ENCODE measurements around the gene PHF2. TPM values are rescaled to one million over a fixed set of nuclear protein-coding genes. Genes with fewer than 3 reads are reported as not detected.

The PHF2 gene
- total RNA-seq, 2 experiments from 2014 or later: 20.6 to 23.7 TPM

DNA sequence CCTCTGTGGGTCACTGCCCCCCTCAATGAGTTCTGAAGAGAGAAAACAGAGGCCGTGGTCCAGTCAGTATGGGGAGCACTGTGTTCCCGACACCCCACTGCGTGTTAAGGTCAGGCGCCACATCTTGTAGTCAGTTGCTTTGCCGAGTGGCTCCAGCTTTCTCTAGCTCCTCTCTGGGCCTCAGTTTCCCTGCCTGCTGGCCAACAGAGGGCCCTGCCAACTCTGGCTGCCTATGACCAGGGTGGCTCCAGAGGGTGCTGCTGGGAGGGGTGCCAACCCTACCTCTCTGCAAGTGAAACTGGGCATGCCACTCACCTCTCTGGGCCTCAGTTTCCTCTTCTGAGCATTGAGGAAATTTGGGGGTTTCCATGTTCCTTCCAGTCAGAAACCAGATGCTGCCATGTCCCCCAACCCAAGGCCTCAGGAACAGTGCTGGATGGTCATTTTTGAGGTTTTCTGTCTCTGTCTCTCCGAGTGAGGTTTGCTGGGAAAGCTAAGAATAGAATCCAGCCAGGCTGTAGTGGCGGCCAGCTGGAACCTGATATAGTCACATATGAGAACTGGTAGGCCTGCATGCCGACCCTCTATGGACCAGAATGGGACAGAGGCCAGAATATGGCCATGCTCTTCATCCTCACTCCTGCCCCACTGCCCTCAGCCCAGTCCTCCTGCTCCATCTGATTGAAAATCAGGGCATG is 132.1 kb downstream of the PHF2 start:
- DNase-seq (ENCODE audit: low spot score): no peak
- Histone ChIP-seq H3K36me3 (ENCODE audit: insufficient read depth, low read length) (no peaks in the 10 kb centered on the region), H3K9me2 (ENCODE audit: insufficient read depth, low read length) (no peaks in the 10 kb centered on the region), H3K9me3 (ENCODE audit: low read length) (no peaks in the 10 kb centered on the region), H2AFZ (ENCODE audit: low read length) (no peak overlapping the region), H3K4me1 (ENCODE audit: insufficient read depth, low read length, poor library complexity, severe bottlenecking) (no peaks in the 10 kb centered on the region), H3K4me2 (ENCODE audit: low read length) (no peak overlapping the region), H4K20me1 (ENCODE audit: insufficient read depth, low read length) (no peaks in the 10 kb centered on the region), H3K79me2 (ENCODE audit: insufficient read depth, low read depth, low read length) (no peaks in the 10 kb centered on the region), H3K4me3 (ENCODE audit: low read depth, low read length, poor library complexity, severe bottlenecking) (no peak overlapping the region), H3K27ac (ENCODE audit: low read depth, low read length, poor library complexity, severe bottlenecking) (no peak overlapping the region)
- BruUV-seq (replicated peaks): no TSS peak
- ChIA-PET CTCF (ENCODE audit: unreplicated experiment) (no interaction called here), POLR2A (no interaction called here)
- no peak for TF ChIP-seq EZH2phosphoT487 (IDR thresholded peaks at IDR 0.05; ENCODE audit: borderline replicate concordance, low read depth, low read length)
- TF ChIP-seq, protein P1, sequence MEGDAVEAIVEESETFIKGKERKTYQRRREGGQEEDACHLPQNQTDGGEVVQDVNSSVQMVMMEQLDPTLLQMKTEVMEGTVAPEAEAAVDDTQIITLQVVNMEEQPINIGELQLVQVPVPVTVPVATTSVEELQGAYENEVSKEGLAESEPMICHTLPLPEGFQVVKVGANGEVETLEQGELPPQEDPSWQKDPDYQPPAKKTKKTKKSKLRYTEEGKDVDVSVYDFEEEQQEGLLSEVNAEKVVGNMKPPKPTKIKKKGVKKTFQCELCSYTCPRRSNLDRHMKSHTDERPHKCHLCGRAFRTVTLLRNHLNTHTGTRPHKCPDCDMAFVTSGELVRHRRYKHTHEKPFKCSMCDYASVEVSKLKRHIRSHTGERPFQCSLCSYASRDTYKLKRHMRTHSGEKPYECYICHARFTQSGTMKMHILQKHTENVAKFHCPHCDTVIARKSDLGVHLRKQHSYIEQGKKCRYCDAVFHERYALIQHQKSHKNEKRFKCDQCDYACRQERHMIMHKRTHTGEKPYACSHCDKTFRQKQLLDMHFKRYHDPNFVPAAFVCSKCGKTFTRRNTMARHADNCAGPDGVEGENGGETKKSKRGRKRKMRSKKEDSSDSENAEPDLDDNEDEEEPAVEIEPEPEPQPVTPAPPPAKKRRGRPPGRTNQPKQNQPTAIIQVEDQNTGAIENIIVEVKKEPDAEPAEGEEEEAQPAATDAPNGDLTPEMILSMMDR (conservative IDR thresholded peaks at IDR 0.05; ENCODE audit: low read length): no peak
- intact Hi-C loops (cut with micrococcal nuclease; ENCODE audit: unreplicated experiment): no loop called here

DNA sequence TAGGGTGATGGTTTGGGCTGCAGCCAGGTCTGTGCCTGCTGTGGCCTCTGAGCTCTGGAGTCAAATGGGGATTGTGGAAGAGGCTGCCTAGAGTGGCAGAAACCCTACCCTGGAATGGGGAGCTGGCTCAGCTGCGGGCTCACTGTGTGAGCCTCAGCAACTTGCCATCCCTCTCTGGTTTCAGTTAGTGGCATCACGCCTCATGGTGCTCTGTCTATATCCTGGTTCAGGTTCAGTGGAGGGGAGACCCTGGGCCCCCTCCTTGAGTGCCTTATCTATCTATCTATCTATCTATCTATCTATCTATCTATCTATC is 132.6 kb downstream of the PHF2 start:
- no peak overlapping the region for H2AFZ ChIP-seq (ENCODE audit: low read length)
- H3K79me2 ChIP-seq (ENCODE audit: insufficient read depth, low read depth, low read length): no peaks in the 10 kb centered on the region
- DNase-seq (ENCODE audit: low spot score): no peak
- TF ChIP-seq, protein P1 (conservative IDR thresholded peaks at IDR 0.05; ENCODE audit: low read length): no peak
- TF ChIP-seq EZH2phosphoT487 (IDR thresholded peaks at IDR 0.05; ENCODE audit: borderline replicate concordance, low read depth, low read length): no peak
- no peak overlapping the region for H3K4me2 ChIP-seq (ENCODE audit: low read length)
- CTCF ChIA-PET (ENCODE audit: unreplicated experiment): no interaction called here
- no peak overlapping the region for H3K4me3 ChIP-seq (ENCODE audit: low read depth, low read length, poor library complexity, severe bottlenecking)
- H4K20me1 ChIP-seq (ENCODE audit: insufficient read depth, low read length): no peaks in the 10 kb centered on the region
- no peaks in the 10 kb centered on the region for H3K9me3 ChIP-seq (ENCODE audit: low read length)
- no peak overlapping the region for H3K27ac ChIP-seq (ENCODE audit: low read depth, low read length, poor library complexity, severe bottlenecking)
- no peaks in the 10 kb centered on the region for H3K4me1 ChIP-seq (ENCODE audit: insufficient read depth, low read length, poor library complexity, severe bottlenecking)
- intact Hi-C loops (cut with micrococcal nuclease; ENCODE audit: unreplicated experiment): no loop called here
- no peaks in the 10 kb centered on the region for H3K9me2 ChIP-seq (ENCODE audit: insufficient read depth, low read length)
- no peaks in the 10 kb centered on the region for H3K36me3 ChIP-seq (ENCODE audit: insufficient read depth, low read length)
- no TSS peak for BruUV-seq (replicated peaks)
- POLR2A ChIA-PET: no interaction called here

DNA sequence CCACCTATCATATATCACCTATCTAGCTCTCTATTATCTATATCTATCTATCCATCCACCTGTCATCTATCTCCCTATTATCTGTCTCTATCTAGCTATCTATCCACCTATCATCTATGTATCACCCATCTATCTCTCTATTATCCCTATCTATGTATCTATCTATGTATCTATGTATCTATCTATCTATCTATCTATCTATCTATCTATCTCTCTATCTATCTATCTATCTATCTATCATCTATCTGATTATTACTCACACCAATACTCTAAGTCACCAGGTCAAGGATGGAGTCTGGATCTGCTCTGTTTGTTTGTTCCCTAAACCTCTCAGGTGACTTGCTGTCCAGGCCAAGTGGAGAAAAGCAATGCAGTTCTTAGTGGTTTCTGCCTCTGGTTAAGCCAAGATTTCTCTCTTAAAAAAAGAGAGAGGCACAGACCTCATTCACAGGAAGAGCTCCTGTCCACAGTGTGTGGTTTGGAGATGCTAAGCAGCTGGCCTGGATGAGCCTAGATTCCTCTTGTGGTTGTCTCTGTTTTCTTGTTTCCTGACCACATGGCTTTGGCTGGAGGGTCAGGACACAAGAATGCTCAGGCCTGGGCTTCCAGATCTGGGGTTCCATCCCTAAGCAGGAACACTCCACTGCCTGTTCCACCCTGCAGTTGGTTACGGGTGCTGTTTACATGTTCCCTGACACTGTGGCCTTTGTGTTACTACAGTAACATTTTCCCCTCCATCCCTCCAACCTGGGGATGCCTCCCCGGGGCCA is 133.4 kb downstream of the PHF2 start:
- no peaks in the 10 kb centered on the region for H3K4me1 ChIP-seq (ENCODE audit: insufficient read depth, low read length, poor library complexity, severe bottlenecking)
- no peak overlapping the region for H3K4me2 ChIP-seq (ENCODE audit: low read length)
- no peaks in the 10 kb centered on the region for H4K20me1 ChIP-seq (ENCODE audit: insufficient read depth, low read length)
- intact Hi-C loops (cut with micrococcal nuclease; ENCODE audit: unreplicated experiment): no loop called here
- no peaks in the 10 kb centered on the region for H3K36me3 ChIP-seq (ENCODE audit: insufficient read depth, low read length)
- no TSS peak for BruUV-seq (replicated peaks)
- no peak overlapping the region for H3K27ac ChIP-seq (ENCODE audit: low read depth, low read length, poor library complexity, severe bottlenecking)
- no peak overlapping the region for H3K4me3 ChIP-seq (ENCODE audit: low read depth, low read length, poor library complexity, severe bottlenecking)
- no peak for TF ChIP-seq EZH2phosphoT487 (IDR thresholded peaks at IDR 0.05; ENCODE audit: borderline replicate concordance, low read depth, low read length)
- TF ChIP-seq, protein P1 (conservative IDR thresholded peaks at IDR 0.05; ENCODE audit: low read length): no peak
- ChIA-PET POLR2A (no interaction called here), CTCF (ENCODE audit: unreplicated experiment) (interaction anchor here (0.5 kb wide), 1 partner anchor 218 kb away, joined by 5 read pairs; no protein-coding TSS in a partner anchor)
- H3K79me2 ChIP-seq (ENCODE audit: insufficient read depth, low read depth, low read length): no peaks in the 10 kb centered on the region
- no peak overlapping the region for H2AFZ ChIP-seq (ENCODE audit: low read length)
- no peaks in the 10 kb centered on the region for H3K9me2 ChIP-seq (ENCODE audit: insufficient read depth, low read length)
- H3K9me3 ChIP-seq (ENCODE audit: low read length): no peaks in the 10 kb centered on the region
- no peak for DNase-seq (ENCODE audit: low spot score)
